ENCODE measurements around the gene LHFPL2. TPM values are rescaled to one million over a fixed set of nuclear protein-coding genes. Genes with fewer than 3 reads are reported as not detected.

LHFPL2 gene
- total and polyA plus RNA-seq, 2 experiments from 2014 or later, result 96.6 to 126 TPM

DNA sequence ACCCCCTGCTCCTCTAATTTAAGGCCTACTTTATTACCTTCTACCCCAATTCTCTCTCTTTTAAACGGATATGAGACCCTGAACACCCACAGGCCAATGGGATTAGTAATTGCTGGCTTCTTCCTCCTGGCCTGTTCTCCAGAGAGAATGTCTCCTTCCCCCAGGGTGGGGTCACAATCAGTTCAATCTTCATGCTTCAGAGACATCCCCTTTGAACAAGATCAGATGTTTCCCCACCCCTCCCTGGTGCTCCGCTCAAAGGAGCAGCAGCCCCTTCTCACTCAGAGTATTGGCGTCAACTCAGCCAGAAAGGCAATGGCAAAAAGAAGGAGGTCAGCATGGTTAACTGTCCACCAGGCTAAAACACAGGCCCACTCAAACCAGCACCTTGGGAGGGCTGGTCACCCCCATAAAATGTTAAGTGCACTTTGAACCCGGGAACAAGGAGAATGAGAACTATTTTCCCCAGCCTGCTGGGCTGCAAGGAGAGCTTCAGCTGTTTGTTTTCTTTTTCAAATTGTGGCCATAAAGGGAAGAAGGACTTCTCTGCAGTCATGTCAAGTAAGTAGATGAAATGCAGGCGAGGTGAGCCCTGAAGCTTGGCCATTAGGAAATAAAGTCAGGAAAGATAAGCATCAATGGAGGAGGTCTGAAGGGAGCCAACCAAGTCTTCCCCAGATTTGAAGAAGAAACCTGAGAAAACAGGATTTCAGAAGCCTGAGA is 20.1 kb downstream of the LHFPL2 start:
- peaks cover 76% of the 10 kb centered on the region for H3K4me1 ChIP-seq (ENCODE audit: low read depth)
- no peak for TF ChIP-seq CTCF (IDR thresholded peaks at IDR 0.05; ENCODE audit: low read depth, low read length)
- H3K27ac ChIP-seq, result peak overlapping the region; percentile 83
- no peaks in the 10 kb centered on the region for H3K27me3 ChIP-seq
- no peak overlapping the region for H3K4me3 ChIP-seq
- no peaks in the 10 kb centered on the region for H3K9me3 ChIP-seq (ENCODE audit: low read depth)
- no peak for DNase-seq (ENCODE audit: low read depth in 1 of 2, low spot score in 1 of 2)
- peaks cover 46% of the 10 kb centered on the region for H3K36me3 ChIP-seq

- H3K4me3 ChIP-seq, result no peak overlapping the region
- no peak for TF ChIP-seq CTCF (IDR thresholded peaks at IDR 0.05; ENCODE audit: low read depth, low read length)
- no peaks in the 10 kb centered on the region for H3K27me3 ChIP-seq
- H3K9me3 ChIP-seq (ENCODE audit: low read depth), result no peaks in the 10 kb centered on the region
- DNase-seq (ENCODE audit: low read depth in 1 of 2, low spot score in 1 of 2), result no peak
- peaks cover 76% of the 10 kb centered on the region for H3K4me1 ChIP-seq (ENCODE audit: low read depth)
- peak overlapping the region; percentile 83 for H3K27ac ChIP-seq
- peaks cover 41% of the 10 kb centered on the region for H3K36me3 ChIP-seq
Measured at GRCh38 chr5:78627766-78628165, 20.8 kb downstream of the LHFPL2 start.

DNA sequence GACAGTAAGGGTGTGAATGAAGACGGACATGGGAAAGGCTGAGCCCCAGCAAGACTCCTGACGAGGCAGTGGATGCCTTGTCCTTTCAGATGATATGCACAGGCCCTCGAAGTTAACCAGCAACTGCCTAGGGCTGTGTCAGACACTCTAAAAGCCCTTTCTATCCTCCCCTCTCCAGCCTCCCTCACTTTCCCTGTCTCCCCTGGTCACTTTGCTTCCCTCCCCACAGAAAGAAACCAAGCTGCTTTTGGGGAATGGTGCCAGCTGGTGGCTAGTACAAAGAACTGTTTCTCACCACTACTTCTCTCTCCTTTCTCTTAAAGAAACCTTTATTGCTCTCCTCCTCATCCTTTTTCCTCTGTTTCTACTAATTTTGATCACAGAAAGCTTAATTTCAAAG is 21.4 kb downstream of the LHFPL2 start:
- H3K9me3 ChIP-seq (ENCODE audit: low read depth), result no peaks in the 10 kb centered on the region
- H3K4me1 ChIP-seq (ENCODE audit: low read depth), result peaks cover 81% of the 10 kb centered on the region
- no peak overlapping the region for H3K4me3 ChIP-seq
- peak overlapping the region; percentile 83 for H3K27ac ChIP-seq
- H3K36me3 ChIP-seq, result peaks cover 40% of the 10 kb centered on the region
- TF ChIP-seq CTCF (IDR thresholded peaks at IDR 0.05; ENCODE audit: low read depth, low read length), result peak; percentile 65
- peak in 1 of 2 donors; percentile 67 for DNase-seq (ENCODE audit: low read depth in 1 of 2, low spot score in 1 of 2)
- no peaks in the 10 kb centered on the region for H3K27me3 ChIP-seq

DNA sequence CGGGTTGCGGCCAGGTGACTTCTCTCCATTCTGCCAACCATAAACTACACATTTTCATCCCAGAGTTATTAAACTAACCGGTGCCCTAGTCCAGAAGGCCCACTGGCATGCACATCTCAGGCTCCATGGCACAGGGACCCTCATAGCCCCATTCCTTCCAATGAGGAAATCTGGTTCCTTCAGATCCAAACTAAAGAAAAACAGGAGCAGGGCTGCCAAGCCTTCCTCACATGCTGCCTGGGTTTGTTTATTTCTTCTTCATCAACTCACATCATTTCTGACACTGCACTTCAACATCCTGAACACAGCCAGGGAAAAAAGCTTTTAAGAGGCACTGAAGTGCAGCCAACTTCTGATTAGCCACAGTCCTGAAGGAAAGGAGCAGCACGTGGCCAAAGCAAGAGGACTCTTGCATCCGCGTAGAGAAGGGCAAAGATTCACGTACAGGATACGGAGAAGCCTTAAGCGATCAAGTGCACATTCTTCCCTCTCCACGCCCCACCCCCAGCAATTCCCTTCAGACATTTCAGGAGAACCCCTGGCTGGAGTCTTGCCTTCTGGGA is 22.5 kb downstream of the LHFPL2 start:
- Histone ChIP-seq H3K27me3 (no peaks in the 10 kb centered on the region), H3K4me1 (ENCODE audit: low read depth) (peaks cover 91% of the 10 kb centered on the region), H3K9me3 (ENCODE audit: low read depth) (no peaks in the 10 kb centered on the region), H3K4me3 (no peak overlapping the region), H3K27ac (peak overlapping the region; percentile 83), H3K36me3 (peaks cover 32% of the 10 kb centered on the region)
- peak; percentile 37 to 79 for DNase-seq (ENCODE audit: low read depth in 1 of 2, low spot score in 1 of 2)
- no peak for TF ChIP-seq CTCF (IDR thresholded peaks at IDR 0.05; ENCODE audit: low read depth, low read length)

- DNase-seq (ENCODE audit: low read depth in 1 of 2, low spot score in 1 of 2), result no peak
- Histone ChIP-seq H3K4me3 (no peak overlapping the region), H3K27me3 (no peaks in the 10 kb centered on the region), H3K9me3 (ENCODE audit: low read depth) (no peaks in the 10 kb centered on the region), H3K4me1 (ENCODE audit: low read depth) (peaks cover 95% of the 10 kb centered on the region), H3K36me3 (peaks cover 21% of the 10 kb centered on the region), H3K27ac (peak overlapping the region; percentile 83)
- TF ChIP-seq CTCF (IDR thresholded peaks at IDR 0.05; ENCODE audit: low read depth, low read length), result no peak
Measured at GRCh38 chr5:78624992-78625391, 23.6 kb downstream of the LHFPL2 start.
